Stomach (tissue), 4 donors: ENCODE measurements around the gene BCKDK.

Experiments
- CTCF ChIP-seq, 7 experiments: fragments of 450-650 bp in 4 of 7; fragments of 200-600 bp in 3 of 7; sonication (generic) in 3 of 7; IDR thresholded peaks; one replicate each; pipeline ENCODE4 v1.5.1; 2016 to 2019; ENCODE audit warnings: antibody characterized with exemption in 7 of 7, control low read depth in 2 of 7, mild to moderate bottlenecking in 1 of 7
- EP300 ChIP-seq: sonication (generic); formaldehyde crosslinking; IDR thresholded peaks from one replicate; pipeline ENCODE4 v1.6.1; 2017; ENCODE audit warnings: antibody characterized with exemption
- POLR2AphosphoS5 ChIP-seq, 3 donors: sonication (generic); formaldehyde crosslinking; IDR thresholded peaks; one replicate each; pipeline ENCODE4 v1.6.1; 2016; ENCODE audit warnings: antibody characterized with exemption in 3 of 3

- TF ChIP-seq POLR2AphosphoS5 (IDR thresholded peaks at IDR 0.05) (no peak), CTCF (IDR thresholded peaks at IDR 0.05) (no peak), EP300 (no peak)
These were observed 46.3 kb upstream of the BCKDK start for GRCh38 chr16:31061813-31062440.
